GM03348 (cell line): ENCODE measurements around the gene CDH4.

Experiments used
- DNase-seq: peaks from one replicate; pipeline ENCODE4 v3.0.0; 2012; ENCODE audit warnings: low spot score

The CDH4 gene

DNA sequence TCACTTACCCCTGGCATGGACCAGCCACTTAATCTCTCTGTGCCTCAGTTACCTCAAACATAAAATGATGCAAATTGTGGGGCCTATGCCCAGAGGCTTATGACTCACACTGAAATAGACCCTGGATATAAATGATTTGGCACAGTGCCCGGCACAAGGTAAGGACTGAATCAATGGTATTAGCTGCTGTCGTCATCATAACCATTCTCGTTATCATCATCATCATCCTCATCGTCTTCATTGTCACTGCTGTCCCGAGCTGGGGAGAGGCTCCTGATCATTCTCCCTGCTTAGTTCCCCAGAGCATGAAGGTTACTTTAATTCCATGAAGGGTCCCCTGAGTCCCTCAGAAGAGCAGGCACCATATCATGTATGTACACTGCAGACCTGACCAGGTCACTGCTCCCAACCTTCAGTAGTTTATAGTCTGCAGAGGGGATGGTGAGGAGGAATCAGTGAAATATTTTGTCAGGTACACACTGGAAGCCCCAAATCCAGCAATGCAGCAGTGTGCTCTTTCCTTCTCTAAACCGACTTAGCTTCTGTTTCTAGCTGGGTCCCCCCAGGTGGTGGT, 664.3 kb downstream of the CDH4 start:
- DNase-seq: no peak

DNA sequence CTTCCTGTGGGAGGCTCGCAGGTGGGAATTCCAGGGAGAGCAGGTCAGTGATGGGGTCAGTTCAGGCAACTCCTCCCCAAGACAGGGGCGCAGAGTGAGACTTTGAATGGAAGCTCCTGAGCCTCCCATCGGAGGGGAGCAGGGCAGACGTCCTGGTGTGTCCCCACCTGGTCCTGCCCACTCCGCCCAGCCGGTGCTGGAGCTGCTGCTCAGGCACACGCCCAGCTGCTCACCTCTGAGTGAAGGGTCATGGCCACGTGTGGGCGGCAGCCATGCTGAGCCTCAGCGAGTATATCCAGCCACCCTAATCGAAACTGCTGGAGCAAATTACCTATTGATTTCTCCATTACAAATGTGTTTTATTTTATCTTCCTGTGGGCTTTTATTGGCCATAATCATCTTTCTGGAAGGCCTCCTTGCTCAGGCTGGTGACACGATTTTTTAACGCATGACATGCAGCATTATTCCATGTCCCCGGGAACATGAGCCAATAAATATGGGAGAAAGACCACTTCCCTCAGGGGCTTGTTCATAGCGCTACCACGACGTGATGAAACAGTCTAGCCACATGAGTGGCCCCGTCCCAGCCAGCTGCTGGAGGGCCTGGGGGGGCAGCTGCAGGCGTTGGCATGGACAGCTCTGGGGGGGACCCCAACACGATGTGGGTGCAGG, 665.5 kb downstream of the CDH4 start:
- no peak for DNase-seq

DNA sequence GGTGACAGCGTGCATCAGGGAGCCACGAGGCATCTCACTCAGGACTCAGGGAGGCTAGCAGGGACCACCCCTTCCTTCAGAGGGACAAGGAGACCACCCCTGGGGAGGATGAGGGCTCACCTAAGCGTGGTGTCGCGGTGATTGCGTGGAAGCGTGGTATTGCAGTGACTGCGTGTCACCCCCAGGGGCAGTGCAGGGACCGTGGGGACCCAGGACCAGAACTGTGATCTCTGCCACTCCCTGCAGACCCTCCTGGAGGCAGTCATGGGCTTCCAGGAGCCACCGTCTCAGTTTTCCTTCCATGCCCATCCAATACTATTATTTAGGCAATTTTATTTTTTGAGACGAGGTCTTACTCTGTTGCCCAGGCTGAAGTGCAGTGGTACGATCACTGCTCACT, 666.5 kb downstream of the CDH4 start:
- DNase-seq: no peak

DNA sequence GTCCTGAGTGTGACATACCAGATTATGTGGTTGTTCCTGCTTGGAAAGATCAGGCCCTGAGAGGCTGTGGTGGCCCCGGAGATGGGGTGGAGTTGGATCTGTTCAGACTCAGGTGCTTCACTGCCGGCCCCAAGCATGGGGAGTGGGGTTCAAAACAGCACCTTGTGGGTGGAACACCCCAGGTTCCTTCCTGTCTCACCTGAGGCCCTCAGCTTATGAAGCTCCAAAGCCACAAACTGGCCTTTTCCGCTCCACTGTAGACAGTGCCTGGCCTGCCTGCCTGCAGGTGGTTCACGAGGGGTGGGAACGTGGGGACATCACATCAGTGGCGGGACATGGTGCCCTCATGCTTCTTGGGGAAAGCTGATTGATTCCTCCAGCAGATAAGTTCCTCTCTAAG, 667.2 kb downstream of the CDH4 start:
- no peak for DNase-seq

DNA sequence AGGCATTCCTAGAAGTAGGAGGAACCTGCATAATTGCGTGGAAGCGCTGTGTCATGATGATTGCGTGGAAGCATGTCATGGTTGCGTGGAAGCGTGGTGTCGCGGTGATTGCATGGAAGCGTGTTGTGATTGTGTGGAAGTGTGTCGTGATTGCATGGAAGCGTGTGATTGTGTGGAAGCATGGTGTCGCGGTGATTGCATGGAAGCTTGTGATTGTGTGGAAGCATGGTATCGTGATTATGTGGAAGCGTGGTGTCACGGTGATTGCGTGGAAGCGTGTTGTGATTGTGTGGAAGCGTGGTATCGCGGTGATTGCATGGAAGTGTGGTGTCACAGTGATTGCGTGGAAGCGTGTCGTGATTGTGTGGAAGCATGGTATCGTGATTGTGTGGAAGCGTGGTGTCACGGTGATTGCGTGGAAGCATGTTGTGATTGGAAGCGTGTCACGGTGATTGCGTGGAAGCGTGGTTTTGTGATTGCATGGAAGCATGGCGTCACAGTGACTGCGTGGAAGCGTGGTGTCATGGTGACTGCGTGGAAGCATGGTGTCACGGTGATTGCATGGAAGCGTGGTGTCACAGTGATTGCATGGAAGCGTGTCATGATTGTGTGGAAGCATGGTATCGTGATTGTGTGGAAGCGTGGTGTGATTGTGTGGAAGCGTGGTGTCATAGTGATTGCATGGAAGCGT, 667.8 kb downstream of the CDH4 start:
- no peak for DNase-seq

- DNase-seq: no peak
Measured at GRCh38 chr20:61922411-61922810, 670.4 kb downstream of the CDH4 start.

GRCh38 chr20:61922936-61923335, 670.9 kb downstream of the CDH4 start:
- no peak for DNase-seq

GRCh38 chr20:61923371-61924166, 671.5 kb downstream of the CDH4 start:
- no peak for DNase-seq

DNA sequence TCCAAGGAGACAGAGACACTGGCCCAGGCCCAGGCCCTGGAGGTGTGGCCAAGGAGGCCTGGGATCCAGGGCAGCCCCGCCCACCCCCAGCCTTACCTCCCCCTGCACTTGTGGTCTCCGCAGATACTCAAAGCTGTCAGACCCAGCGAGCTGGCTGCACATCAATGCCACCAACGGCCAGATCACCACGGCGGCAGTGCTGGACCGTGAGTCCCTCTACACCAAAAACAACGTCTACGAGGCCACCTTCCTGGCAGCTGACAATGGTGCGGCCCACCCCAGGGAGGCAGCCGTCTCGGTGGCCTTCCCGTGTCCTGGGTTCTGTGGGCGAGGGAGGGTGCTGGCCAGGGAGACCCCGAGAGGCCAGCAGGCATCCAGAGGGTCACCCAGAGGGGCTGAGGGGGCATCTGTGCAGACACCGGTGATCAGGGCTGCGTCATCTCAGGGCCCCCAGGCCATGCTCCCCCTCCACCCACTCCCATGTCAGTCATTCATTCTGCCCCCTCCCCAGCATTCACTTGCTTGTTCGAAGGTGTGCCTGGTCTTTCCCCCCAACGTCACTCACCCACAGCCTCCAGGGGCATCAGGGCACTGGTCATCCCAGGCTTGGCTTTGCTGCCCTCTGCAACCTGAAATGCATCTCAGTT, 672.3 kb downstream of the CDH4 start:
- no peak for DNase-seq

- DNase-seq: no peak
Measured at GRCh38 chr20:61924858-61925554, 672.9 kb downstream of the CDH4 start.

DNA sequence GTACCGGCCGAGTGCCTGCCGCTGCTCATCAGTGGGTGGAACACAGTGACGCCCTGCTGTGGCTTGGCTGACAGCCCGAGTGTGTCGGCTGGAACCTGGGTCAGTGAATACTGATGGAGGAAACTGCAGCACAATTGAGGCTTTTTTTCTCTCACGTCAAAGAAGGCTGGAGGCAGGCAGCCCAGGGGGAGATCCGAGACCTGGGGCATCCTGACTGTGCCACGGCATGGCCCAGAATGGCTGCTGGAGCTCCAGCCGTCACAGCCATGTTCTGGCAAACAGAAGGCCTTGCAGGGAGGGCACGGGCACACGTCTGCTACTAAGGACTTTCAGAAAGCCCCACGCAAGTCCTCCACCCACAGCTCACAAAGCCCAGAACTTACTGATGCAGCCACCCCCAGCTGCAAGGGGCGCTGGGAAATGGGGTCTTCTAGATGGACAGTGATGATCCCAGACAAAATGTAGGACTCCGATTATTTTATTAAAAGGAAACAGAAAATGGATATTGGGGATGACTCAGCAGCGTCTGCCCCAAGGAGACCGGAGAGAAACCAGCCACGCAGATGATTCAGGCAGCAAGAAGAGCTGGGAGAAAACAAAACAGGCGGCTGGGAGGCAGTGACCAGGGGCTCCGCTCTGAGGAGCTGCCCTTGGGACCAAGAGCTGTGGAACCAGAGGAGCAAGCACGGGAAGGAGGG, 673.6 kb downstream of the CDH4 start:
- DNase-seq: no peak

DNA sequence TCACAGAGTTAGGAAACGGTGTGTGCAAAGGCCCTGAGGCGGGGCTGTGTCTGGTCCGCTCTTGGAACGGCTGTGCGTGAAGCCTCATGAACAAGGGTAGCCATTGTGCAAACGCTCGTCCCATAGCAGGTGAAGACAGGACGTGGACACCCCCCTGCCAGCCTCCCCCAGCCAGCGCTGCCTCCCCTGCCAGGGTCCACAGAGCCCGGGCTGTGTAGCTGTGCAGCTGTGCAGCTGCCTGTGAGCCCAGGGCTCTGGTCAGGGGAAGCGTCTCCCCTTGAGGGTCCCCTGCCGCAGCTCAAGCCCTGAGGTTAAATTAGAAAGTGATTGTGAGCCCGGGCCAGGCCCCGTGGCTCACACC, 674.2 kb downstream of the CDH4 start:
- DNase-seq: no peak

- DNase-seq: no peak
Measured at GRCh38 chr20:61926796-61927192, 674.7 kb downstream of the CDH4 start.

DNA sequence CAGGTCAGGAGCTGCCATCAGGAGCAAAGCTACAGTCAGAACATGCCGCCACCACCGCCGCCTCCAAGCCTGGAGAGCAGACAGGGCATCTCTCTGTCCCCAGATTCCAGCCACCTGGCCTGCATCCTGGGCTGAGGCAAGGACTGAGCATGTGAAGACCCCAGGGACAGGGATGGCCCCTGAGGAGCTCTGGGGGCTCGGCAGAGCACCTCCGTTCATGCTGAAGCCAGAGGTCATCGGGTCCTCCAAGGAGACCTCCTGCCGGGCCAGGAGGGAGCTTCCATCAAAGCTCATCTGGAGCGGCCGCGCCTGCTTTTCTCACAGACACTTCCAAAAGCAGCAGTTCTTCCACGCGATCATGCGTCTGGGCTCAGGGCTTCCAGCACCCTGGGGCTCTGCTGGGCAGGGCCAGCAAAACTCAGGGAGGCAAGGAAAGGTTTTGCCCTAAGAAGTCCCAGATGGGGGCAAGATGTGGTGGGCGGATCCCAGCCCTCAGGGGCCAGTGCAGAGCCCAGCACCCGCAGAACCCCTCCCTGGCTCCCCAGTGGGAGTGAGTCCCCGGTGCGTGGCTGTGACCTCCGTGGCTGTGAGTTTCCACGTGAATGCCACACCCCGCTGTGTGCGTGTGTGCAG, 675.2 kb downstream of the CDH4 start:
- DNase-seq: no peak

- DNase-seq: no peak
Measured at GRCh38 chr20:61927826-61928541, 675.9 kb downstream of the CDH4 start.

GRCh38 chr20:61929561-61929960, 677.5 kb downstream of the CDH4 start:
- no peak for DNase-seq

DNA sequence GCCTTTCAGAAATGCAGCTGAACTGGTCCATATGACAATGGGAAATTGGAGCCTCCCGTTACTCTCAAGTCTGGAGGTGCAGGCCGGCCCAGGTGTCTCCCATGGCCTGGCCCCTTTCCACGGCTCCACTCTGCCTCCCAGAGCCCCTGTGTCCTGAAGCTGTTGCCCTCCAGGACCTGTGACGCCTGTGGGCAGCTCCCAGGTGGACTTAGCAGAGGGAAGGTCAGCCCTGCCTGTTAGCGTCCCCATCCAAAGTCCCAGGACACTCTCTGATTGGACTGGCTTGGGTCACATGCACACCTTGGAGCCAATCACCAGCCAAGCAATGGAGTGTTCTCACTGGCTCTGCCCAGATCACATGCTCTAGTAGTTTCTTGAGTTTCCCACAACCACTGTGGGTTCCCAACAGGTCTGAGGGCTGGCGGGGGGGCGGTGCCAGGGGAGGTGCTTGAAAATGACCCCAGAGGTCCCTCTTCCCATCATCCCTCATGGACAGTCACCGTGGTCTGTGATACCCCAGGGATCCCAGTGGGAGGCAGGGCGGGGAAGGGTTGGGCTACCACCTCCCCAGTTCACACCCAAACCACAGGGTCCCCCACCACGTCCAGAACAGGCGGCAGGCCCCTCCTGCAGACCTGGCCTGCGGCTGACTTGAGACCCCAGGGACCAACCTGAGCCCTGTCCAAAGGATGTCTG, 678.1 kb downstream of the CDH4 start:
- no peak for DNase-seq

DNA sequence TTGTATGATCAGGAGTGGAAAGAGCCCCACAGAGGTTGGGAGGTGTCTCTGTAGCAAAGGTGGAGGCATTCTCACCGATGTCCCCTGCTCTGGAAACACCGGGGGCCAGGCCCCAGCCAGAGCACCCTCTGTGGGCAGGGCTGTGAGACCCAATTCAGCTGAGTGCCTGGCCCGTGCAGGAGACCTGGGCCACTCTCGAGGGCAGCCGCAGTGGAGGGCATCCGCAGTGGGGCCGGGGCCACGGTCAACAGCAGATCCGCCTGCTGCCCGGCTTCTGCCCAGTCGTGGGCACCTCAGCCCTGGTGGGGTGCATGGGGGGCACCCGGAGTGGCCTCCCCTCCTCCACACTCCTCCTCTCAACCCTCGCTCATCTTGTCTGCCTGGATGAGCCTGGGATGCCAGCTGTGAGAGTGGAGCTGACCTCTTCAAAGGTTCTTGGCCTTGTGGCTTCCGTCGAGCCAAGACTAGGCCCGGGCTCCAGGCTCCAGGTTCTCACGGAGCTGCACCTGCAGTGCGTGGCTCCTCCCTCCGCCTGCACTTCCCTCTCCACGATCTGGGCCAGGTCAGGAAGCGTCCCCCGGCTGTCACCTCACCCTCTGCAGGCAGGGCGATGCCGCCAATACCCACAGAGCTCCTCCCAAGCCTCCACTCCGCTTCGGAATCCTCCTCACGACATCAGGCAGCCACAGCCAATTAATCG, 678.9 kb downstream of the CDH4 start:
- no peak for DNase-seq
